ENCODE results near the gene SHISA5. TPM values are rescaled to one million over a fixed set of nuclear protein-coding genes. Genes with fewer than 3 reads are reported as not detected.
A peak's percentile ranks its signal among the peaks of the same experiment; 100 is the strongest.

Gene SHISA5
- total RNA-seq, 1 experiment from 2014 or later = 159 TPM

- Histone ChIP-seq H3K4me3 (ENCODE audit: low read length) (no peak overlapping the region), H3K9me2 (replicated peaks; ENCODE audit: low read length) (no peaks in the 10 kb centered on the region), H3K27me3 (ENCODE audit: low read length) (no peaks in the 10 kb centered on the region), H3K36me3 (ENCODE audit: low read depth, low read length) (no peaks in the 10 kb centered on the region), H3F3A (ENCODE audit: low read length, unreplicated experiment) (peaks cover 5% of the 10 kb centered on the region), H3K4me2 (ENCODE audit: low read length) (no peak overlapping the region), H2AFZ (ENCODE audit: low read length) (no peak overlapping the region), H4K20me1 (ENCODE audit: low read length) (no peaks in the 10 kb centered on the region), H3K9ac (ENCODE audit: low read length) (no peak overlapping the region), H3K9me3 (ENCODE audit: low read length) (no peaks in the 10 kb centered on the region), H3K27ac (ENCODE audit: low read length) (no peak overlapping the region), H3K4me1 (ENCODE audit: insufficient read depth, low read length) (peaks cover 50% of the 10 kb centered on the region), H3K79me2 (ENCODE audit: low read length) (peaks cover 30% of the 10 kb centered on the region)
- no peak for ATAC-seq
- DNase-seq = no peak
- no TSS peak for BruUV-seq (replicated peaks)
- POLR2A ChIA-PET (ENCODE audit: unreplicated experiment) = no interaction called here
- intact Hi-C loops (cut with micrococcal nuclease) = no loop called here
- no peak for TF ChIP-seq EZH2phosphoT487 (IDR thresholded peaks at IDR 0.05; ENCODE audit: borderline replicate concordance, low read length)
- no peak for TF ChIP-seq EZH2 (IDR thresholded peaks at IDR 0.05; ENCODE audit: low read length, unreplicated experiment)
- no peak for TF ChIP-seq CTCF (conservative IDR thresholded peaks at IDR 0.05; ENCODE audit: low read depth, low read length)
- CTCF ChIA-PET = no interaction called here
These were observed 1.9 kb downstream of the SHISA5 start for GRCh38 chr3:48502121-48502520.

GRCh38 chr3:48501196-48501595 lies 2.8 kb downstream of the SHISA5 start:
- Histone ChIP-seq H3K36me3 (ENCODE audit: low read depth, low read length) (no peaks in the 10 kb centered on the region), H3K9me3 (ENCODE audit: low read length) (no peaks in the 10 kb centered on the region), H4K20me1 (ENCODE audit: low read length) (no peaks in the 10 kb centered on the region), H3K4me2 (ENCODE audit: low read length) (peak overlapping the region; percentile 24; the same call in 1 of the 2 replicates), H3K9me2 (replicated peaks; ENCODE audit: low read length) (no peaks in the 10 kb centered on the region), H3K4me3 (ENCODE audit: low read length) (no peak overlapping the region), H2AFZ (ENCODE audit: low read length) (no peak overlapping the region), H3K27me3 (ENCODE audit: low read length) (no peaks in the 10 kb centered on the region), H3K9ac (ENCODE audit: low read length) (no peak overlapping the region), H3F3A (ENCODE audit: low read length, unreplicated experiment) (no peaks in the 10 kb centered on the region), H3K79me2 (ENCODE audit: low read length) (peaks cover 30% of the 10 kb centered on the region), H3K4me1 (ENCODE audit: insufficient read depth, low read length) (peaks cover 41% of the 10 kb centered on the region), H3K27ac (ENCODE audit: low read length) (no peak overlapping the region)
- intact Hi-C loops (cut with micrococcal nuclease) = no loop called here
- POLR2A ChIA-PET (ENCODE audit: unreplicated experiment) = no interaction called here
- no TSS peak for BruUV-seq (replicated peaks)
- CTCF ChIA-PET = no interaction called here
- DNase-seq (no peak), ATAC-seq (no peak)
- TF ChIP-seq CTCF (conservative IDR thresholded peaks at IDR 0.05; ENCODE audit: low read depth, low read length) (no peak), EZH2phosphoT487 (IDR thresholded peaks at IDR 0.05; ENCODE audit: borderline replicate concordance, low read length) (no peak), EZH2 (IDR thresholded peaks at IDR 0.05; ENCODE audit: low read length, unreplicated experiment) (no peak)

DNA sequence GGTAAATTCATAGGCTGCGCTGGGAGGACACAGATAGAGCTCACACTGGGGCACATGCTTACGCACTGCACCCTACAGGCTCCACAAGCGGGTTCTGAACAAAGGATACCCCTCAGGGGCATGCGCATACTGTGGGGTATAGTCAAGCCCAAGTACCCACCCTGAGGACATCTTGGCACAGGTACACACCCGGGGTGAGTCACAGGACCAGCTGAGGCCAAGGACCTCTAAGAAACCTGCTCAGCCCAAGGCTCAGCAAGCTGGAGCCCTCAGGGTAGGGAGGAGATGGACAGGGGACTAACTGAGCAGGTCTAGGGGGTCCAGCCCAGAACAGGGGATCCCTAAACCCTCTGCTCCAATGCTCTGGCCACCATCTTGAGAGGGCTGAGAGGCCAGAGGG lies 3.3 kb downstream of the SHISA5 start:
- no peaks in the 10 kb centered on the region for H3K27me3 ChIP-seq (ENCODE audit: low read length)
- ATAC-seq (no peak), DNase-seq (peak; percentile 36)
- H3K27ac ChIP-seq (ENCODE audit: low read length) = no peak overlapping the region
- H3K9me3 ChIP-seq (ENCODE audit: low read length) = no peaks in the 10 kb centered on the region
- TF ChIP-seq CTCF (conservative IDR thresholded peaks at IDR 0.05; ENCODE audit: low read depth, low read length) (no peak), EZH2 (IDR thresholded peaks at IDR 0.05; ENCODE audit: low read length, unreplicated experiment) (no peak), EZH2phosphoT487 (IDR thresholded peaks at IDR 0.05; ENCODE audit: borderline replicate concordance, low read length) (no peak)
- H3K4me1 ChIP-seq (ENCODE audit: insufficient read depth, low read length) = peaks cover 36% of the 10 kb centered on the region
- no peak overlapping the region for H3K4me3 ChIP-seq (ENCODE audit: low read length)
- ChIA-PET POLR2A (ENCODE audit: unreplicated experiment) (no interaction called here), CTCF (no interaction called here)
- no TSS peak for BruUV-seq (replicated peaks)
- no peaks in the 10 kb centered on the region for H4K20me1 ChIP-seq (ENCODE audit: low read length)
- H3K9me2 ChIP-seq (replicated peaks; ENCODE audit: low read length) = no peaks in the 10 kb centered on the region
- H3K9ac ChIP-seq (ENCODE audit: low read length) = no peak overlapping the region
- intact Hi-C loops (cut with micrococcal nuclease) = no loop called here
- H3K36me3 ChIP-seq (ENCODE audit: low read depth, low read length) = no peaks in the 10 kb centered on the region
- H2AFZ ChIP-seq (ENCODE audit: low read length) = no peak overlapping the region
- H3K79me2 ChIP-seq (ENCODE audit: low read length) = peaks cover 30% of the 10 kb centered on the region
- H3K4me2 ChIP-seq (ENCODE audit: low read length) = peak overlapping the region; percentile 24; the same call in 1 of the 2 replicates
- no peaks in the 10 kb centered on the region for H3F3A ChIP-seq (ENCODE audit: low read length, unreplicated experiment)

All from PC-3 (cell line).